Loucy (cell line): Measurements from ENCODE around the gene BUD23.

Source experiments
- CTCF ChIP-seq: fragments of 200-600 bp; sonication (generic); conservative IDR thresholded peaks from 2 replicates; pipeline ENCODE4 v1.5.1; 2014; ENCODE audit warnings: mild to moderate bottlenecking, antibody characterized with exemption, low read length
- EZH2phosphoT487 ChIP-seq: fragments of 200-600 bp; IDR thresholded peaks from 2 replicates; pipeline ENCODE4 v1.6.1; 2018; ENCODE audit warnings: antibody characterized with exemption, mild to moderate bottlenecking, moderate library complexity, borderline replicate concordance

GRCh38 chr7:73703757-73704639 is 20.6 kb downstream of the BUD23 start:
- no peak for TF ChIP-seq CTCF
- TF ChIP-seq EZH2phosphoT487 = no peak
